LoVo (cell line): ENCODE results near the gene CAMSAP1.

Experiments
- DNase-seq: peaks from one replicate; pipeline ENCODE4 v3.0.0-alpha.2; 2016; ENCODE audit warnings: low spot score

The CAMSAP1 gene

DNA sequence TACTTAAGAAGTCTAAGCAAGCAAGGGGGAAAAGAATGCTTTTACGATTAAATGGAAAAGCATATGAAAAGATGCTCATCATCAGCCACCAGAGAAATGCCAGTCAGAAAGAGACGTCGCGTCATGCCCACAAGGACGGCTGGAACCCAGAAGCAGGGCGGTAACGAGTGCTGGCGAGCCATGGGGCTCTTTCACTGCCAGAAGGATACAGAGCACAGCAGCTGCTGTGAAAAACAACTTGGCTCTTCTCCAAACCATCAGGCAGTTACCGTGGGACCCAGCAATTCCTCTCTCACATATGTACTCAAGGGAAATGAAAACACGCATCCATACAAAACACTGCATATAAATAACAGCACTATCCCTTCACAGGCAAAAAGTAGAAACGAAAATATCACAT lies 95.5 kb downstream of the CAMSAP1 start:
- DNase-seq = no peak

DNA sequence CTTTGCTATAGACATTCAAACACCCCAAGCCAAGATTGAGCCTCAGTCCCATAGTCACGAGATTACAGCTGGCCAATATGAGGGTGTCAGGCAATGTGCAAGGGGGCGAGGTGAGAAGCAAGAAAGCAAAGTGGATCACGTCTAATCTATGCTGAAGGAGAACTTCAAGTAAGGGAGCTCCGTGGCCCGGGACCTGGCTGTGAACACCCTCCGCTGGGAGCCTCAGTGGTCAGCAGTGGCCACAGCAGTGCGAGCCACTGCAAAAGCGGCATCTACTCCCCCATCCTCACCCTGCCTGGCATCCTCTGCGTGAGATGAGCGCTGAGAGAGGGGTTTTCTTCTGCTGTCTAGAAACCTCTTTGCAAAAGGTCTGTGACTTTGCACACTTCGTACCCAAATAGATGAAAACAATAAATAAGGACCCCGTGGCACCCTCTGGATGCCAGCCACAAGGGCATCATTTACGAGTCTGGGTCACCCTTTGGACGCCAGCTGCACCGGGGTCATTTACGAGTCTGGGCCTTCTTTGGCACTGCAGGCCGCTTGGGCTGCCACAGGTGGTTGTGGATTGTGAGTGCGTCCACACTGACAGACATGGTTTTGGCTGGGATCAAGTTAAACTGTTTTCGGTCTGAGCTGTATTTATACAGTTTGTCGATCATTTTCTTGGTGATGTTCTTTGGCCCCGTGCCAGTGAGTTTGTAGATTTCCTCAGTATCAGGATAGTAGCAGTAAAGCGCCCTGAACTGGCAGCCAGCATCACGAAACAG lies 96.4 kb downstream of the CAMSAP1 start:
- DNase-seq = no peak

DNA sequence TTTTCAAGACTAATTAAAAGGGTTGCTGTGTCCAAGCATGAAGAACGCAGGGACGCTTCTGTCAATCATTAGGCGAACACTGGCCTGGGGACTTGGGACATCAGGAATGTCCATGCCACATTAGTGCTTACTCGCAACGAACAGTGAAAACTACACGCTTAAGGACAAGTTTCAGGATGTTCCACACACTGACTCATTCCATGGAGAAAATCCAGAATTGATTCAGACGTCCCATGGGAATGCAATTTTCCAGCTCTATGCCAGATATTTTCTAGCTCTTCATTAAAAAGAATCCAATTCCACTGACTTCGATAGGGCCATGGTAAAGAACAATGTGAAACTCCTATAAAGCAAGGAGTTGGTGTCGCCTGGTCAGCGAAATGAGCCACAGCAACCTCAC lies 98.2 kb downstream of the CAMSAP1 start:
- DNase-seq = no peak

DNA sequence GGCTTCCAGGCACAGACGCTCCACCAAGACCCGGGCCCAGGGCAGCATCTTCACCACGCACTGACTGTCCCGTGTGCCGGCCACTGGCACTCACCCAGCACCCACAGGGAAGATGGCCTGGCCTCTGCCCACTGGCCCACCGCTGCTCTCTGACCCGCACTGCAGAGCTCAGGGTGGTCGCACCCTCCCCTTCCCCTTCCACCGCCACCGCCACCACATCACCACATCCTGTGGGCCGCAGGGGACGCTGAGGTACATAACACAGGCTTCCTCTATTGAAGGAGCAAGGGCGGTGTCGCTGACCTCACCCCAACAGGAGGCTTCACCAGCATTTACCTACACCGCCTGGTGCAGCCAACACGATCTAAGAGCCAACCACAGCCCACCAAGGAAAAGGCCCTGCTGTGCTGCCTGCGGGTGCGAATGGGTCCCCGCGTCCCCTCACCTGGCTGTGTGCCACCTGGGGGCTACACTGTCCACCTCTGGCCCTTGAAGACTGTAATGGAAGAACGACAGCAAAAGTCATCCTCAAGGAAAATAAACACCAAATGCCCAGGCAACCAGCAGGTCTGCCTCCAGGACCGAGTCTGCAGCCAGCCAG lies 101.8 kb downstream of the CAMSAP1 start:
- DNase-seq = no peak

DNA sequence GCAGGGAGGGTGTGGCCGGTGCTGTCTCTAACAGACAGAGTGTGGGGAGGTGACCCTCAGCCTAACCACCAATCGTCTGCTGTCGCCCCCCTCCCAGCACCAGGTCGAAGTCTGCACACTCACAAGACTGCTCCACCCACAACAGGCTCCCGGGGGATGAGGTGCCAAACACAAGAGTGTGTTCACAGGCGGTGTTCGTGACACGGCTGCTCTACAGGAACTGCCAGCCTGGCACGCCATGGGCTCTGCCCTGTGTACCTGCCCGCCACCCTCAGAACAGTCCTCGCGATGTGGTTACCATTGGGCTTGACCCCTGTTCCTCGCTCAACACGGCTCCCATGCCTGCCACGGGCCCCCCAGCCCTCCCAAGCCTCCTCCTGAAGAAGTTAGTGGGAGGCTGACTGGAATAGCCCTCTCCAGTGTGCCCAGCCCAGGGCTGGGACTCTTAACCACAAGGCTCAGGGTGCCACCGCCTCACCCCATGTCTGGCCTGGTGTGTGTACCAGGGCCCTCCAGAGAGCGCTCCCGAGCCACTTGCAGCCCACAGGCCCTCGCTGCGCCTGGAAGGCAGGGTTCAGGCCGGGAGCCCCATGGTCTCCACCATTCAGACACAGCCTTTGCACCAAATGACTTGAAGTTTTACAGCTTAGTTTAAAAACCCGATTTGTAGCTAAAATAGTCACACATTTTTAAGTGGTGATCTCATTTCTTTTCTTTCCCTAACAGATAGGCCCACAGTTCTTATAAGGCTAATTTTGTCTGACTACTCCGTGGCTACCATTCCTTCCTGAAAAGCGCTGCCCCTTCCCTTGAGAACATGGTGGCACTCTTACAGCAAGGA lies 102.5 kb downstream of the CAMSAP1 start:
- DNase-seq = no peak

DNA sequence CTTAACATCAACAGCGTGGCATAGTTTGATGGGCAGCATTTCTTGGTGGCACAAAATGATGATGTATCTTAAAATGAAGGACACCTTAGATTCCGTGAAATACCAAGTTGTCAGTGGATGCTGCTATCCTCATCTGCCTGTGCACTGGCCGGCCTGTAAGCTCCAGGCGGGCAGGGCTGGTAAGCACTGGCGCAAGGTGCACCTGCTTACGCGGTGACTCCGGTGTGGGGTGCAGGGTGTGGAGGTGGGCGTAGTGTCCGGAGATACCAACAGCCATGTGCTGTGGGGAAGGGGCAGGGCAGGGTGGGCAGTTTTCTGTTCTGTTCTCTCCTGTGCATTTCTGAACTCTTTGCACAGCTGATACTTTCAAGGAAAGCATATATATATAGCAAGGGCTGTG lies 103.9 kb downstream of the CAMSAP1 start:
- DNase-seq = no peak

DNA sequence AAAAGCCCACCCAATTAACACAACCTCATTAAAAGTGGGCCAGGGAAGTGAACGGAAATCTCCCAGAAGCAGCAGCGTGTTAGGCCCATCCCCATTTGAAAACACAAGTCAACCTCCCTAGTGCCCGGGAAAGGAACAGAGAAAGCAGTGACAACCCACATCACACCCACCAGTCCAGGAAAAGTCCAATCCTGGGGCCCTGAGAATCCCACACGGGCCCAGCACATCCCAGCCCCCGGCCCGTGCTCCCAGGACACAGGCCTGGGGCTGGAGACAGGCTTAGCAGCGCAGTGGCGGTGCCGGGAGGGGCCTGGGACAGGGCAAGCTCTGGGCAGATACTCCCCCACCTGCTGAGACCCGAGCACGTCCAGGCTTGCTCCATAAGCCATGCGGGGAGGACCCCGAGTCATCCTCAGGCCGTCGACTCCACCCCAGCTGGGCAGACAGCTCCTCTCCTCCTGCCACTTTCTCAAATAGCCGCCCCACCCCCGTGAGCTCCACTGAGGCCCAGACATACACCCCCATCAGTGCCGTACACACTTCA lies 104.4 kb downstream of the CAMSAP1 start:
- DNase-seq = no peak

DNA sequence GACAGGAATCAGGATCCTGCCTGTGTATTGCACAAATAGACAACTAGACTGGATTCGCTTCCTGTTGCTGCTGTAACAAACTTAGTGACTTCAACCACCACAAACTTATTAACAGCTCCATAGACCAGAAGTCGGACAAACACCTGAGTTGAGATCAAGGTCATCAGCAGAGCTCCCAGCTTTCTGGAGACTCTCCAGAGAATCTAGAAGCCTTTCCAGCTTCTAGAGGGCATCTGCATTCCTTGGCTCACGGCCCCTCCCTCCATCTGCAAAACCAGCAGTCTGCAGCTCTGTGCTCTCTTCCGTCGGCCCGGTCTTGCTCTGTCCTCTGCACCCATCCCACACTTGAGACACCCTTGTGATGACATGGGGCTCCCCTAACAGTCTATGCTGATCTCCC lies 106.3 kb downstream of the CAMSAP1 start:
- no peak for DNase-seq

DNA sequence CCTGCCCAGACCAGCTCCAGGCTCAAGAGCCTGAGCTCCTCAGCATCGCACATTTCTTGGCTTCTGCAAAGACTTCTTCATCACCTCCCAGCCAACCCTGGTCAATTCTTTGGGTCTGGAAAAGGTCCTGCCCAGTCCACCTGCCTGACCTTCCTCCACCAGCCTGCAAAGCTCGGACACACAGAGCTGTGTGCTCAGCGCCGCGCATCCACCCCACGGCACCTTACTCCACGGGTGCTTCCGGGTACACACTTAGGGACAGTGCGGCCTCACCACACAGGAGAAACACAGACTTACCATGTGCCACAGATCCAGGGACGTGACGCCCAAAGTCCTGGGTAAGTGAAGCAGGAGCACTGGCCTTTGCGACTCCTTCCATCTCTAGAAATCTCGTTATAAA lies 108.1 kb downstream of the CAMSAP1 start:
- no peak for DNase-seq

DNA sequence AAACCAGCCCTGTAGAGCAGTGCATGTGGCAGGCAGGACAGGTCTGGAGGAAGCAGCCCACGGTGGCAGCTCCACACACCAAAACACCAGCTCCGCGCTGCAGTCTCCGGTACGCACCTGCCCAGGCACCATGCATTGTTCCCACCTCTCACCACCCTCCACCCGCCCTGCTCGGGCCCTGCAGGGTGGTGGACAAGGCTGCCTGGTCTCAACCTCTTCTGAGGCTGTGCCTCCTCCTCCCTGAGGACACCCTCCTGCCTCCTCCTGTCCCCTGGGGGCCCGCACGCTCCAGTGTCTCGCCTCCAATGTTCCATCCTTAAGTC lies 109.1 kb downstream of the CAMSAP1 start:
- DNase-seq = no peak

DNA sequence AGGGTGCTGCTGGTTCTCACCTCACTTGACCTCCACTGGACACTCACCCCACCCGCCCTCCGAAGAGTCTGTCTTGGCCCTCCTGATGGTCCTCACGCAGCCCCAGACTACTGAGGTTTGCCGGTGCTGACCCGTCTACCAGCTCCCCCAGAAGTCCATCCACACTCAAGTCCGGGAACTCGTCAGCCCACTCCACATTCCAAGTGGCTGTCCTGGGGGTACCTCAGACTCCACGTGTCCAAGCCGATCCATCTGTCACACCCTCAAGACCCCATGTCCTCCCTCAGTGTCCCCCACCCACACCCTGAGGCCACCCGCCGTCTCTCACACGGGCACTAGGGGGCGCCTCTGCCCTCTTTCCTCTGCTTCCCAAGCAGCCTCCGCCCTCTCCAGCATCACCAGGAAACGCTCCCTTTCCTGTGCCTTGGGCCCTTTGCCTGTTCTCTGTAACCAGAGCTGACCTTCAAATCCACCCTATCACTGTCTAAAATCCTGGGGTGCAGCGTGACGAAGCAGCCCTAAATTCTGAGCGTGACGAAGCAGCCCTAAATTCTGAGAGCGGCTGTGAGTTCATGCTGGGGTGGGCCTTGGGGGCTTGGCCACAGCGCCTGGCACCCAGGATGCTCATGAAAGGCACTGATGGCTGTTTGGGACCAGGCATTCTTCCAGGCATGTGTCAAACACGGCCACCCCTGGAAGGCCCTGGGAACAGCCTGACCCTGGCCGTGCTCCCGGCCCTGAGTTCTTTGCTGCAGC lies 109.7 kb downstream of the CAMSAP1 start:
- no peak for DNase-seq

DNA sequence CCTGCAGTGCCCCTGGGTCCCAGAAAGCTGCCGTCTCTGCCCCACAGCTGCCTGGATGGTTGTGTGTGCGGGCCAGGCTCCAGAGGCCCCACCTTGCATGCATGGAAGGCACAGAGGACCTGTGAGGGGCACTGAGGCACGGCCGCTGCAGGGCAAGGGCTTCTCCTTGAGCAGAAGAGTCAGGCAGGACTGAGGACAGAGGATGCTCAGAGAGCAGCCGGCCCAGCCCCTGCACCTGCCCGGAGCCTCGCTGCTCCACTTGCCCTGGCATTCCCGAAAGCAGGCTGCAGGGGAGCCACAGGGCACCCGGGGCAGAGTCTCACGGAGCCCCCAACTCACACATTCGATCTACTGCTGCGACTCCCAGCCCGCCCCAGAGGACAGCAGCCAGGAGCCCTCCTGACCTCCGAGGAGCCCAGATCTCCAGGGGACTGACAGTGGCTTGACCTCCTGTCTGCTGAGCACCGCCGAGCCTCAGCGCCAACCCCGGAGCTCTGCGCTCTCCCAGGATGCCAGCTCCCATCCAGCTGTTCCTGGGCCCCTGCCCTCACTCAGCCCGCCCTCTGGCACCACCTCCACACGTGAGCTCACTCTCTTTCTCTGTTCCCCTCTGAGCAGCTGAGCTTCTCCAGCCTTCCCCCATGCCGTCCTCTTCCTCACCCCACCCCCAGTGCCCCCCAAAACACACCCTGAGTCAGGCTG lies 110.4 kb downstream of the CAMSAP1 start:
- no peak for DNase-seq

DNA sequence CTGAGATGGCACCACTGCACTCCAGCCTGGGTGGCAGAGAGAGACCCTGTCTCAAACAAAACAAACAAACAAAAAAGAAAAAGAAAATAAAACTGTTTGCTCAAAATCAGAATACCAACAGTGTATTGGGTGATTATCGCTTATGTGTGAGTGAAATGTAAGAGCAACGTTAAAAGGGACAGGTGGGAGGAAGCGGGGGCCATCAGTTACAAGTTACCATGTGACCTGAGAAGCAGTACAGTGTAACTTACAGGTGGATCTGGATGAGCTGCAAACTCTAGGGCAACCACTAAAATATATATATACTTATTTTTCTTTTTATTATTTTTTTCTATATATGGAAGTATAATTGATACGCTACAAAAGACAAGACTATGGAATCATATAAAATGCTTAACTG lies 112.0 kb downstream of the CAMSAP1 start:
- no peak for DNase-seq

DNA sequence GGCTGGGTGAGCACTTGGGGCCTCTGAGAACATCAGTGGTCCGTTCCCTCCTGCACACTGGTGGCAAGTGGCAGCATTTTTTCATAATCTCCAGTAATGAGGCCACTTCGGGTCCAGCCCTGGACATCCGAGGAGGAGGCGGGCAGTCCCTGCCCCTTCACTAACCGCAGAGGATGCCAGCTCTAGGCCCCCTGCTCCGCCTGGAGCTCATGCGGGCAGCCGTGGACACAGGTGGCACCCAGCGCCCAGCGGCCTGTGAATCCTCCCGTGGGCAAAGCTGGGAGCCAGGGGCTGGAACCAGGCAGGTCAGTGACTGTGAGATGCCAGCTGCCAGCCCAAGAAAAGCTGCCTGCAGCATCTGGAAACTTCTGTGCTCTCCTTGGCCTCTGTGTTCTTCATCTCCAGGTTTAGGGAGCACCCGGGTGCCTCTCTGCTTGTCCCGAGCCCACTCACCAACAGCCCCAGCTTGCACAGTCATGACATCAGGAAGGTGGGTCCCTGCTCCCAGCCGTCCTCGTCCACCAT lies 112.9 kb downstream of the CAMSAP1 start:
- no peak for DNase-seq

DNA sequence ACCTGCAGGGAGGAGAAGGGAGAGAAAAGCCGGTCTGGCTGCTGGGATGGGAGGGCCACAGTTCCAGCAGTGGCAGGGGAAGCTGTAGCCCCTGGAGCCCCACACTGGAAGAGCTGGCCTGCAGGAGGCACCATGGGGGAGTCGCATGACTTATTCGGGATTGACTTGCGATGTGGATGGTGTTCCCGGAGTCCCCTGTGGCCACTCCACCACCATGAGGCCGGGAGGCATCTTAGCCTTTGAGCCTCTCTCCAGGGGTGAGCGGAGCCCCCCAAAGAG lies 113.3 kb downstream of the CAMSAP1 start:
- no peak for DNase-seq

DNA sequence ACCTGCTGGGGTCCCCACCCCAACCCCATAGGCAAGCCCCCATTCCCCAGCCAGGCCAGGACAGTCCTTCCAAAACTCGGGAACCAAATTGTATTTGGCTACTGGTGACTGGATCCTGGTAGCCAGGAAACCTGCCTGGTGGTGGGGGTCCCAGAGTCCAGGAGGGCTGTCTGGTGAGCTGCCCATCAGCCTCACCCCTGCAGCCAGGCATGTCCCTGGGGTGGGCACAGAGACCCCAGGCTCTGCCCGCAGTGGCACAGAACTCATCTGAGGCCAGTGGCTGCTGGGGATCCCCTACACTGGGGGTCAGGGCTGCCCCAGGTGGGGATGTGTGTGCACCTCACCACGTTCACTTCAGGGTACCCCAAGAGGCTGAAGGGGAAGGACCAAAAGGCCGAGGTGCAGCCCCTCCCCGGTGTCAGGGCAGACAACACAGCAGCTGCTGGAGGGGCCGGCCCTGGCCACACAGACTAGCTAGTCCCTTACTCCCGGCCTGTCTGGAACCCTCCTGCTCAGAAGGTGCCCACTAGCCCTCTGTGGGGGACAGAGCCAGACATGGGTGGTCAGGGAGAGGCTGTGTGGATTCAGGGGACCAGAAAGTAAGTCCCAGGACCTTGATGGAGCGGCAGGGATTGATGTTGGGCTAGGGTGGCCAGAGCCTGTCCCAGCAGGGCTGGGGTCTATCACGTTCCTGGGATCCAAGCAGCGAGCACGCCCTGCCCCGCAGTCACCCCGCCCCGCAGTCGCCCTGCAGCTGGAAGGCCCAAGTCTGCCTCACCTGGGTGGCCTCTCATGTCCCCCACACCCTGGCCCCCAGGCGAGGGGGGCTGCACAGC lies 113.9 kb downstream of the CAMSAP1 start:
- no peak for DNase-seq

DNA sequence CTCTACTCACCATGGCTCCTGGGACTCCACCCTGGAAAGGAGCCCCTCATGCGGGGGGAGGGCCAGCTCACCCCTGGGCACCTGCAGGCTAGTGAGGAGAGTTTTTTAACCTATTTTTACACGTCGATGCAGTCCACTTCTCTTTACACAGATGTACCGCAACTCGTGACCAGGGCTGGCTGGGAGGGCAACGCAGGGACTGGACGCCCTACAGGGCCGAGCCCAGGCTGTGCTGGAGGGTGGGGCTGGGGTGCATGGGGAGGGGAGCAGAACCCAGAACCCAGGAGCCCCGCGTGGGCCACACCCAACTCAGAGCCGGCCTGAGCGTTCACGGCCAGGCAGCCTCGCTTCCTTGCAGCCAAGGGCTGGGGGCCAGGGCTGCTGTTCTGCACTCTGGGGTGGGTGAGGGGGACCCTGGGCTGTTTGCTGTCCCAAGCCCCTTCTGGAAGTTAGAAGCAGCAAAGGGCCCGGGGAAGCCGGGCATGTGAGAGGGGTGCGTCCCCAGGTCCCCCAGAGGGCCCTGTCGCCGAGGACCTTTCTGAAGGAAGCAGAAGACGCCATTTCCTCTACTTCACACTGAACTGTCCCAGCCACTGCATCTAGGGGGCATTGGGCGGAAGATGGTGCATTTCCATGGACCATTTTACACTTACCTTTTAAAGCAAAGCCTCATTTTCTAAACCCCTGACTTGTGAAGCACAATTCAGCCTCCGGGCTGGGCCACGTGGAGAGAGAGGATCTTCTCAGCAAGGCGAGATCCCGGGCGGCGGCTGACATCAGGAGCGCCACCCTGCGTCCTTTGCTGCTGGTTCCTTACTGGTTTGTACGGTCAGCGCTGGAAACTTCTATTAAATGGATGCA lies 114.8 kb downstream of the CAMSAP1 start:
- no peak for DNase-seq

DNA sequence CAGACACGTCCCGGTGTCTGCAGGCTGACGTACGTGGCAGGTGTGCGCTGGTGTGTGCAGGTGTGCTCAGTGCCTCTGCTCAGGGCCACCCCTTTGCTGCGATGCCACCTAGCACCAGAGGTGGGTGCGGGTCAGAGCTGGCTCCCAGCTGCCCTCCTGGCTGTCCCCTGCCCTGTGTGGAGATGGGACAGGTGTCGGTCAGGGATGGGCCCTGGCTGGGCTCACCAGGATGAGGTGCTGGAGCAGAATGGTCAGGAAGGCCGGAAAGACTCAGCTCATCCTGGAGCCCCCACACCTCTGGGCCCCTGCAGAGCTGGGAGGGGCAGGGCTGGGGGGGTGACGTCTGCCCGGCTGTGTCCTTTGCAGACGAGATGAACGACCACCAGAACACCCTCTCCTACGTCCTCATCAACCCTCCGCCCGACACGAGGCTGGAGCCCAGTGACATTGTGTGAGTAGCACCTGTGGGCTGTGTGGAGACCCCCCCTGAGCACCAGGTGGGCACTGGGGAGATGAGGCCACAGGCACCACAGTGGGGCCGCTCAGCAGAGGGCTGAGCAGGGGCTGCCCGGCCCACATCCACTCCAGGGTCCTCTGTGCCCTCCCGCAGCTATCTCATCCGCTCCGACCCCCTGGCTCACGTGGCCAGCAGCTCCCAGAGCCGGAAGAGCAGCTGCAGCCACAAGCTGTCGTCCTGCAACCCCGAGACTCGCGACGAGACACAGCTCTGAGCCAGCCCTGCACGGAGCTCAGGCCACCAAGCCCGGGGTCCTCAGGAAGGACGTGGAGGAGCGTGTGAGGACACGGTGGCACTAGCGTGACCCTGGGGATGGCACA lies 115.7 kb downstream of the CAMSAP1 start:
- no peak for DNase-seq

DNA sequence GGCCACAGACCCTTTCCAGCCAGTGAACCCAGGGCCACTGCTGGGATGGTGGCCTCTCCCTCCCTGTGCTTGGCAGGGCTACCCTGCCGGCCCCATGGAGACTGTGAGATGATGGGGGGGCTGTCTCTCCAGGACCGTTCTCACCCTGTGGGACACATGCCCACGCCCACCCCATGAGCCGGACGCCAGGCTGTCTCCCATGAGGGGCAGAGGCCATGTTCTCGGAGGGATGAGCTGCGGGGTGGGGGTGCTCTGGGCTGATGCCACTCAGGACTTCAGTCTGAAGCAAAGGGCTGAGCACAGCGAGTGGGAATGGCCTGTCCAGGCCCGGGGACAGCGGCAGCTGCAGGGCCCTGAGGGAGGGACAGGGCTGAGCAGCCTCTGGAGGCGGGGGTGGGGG lies 116.5 kb downstream of the CAMSAP1 start:
- no peak for DNase-seq
